Endothelial cell of umbilical vein (primary cell): ENCODE measurements around the gene PLK4. TPM values are rescaled to one million over a fixed set of nuclear protein-coding genes. Genes with fewer than 3 reads are reported as not detected.

Source experiments
- BruUV-seq: library from RNA; stranded (reverse); fragments of 400-500 nt; replicated peaks from 2 replicates; lab custom pipeline; 2021; lab: Mats Ljungman, UMichigan
- CTCF ChIA-PET: fragments of 300-600, 350-600 bp; sonication (Branson Sonifier 250); formaldehyde crosslinking; loops from one replicate; lab custom pipeline; 2021; ENCODE audit warnings: antibody characterized with exemption, inconsistent platforms; lab: Charles Lee
- POLR2A ChIA-PET: fragments of 300-600, 350-600 bp; sonication (Branson Sonifier 250); formaldehyde crosslinking; loops from one replicate; lab custom pipeline; 2021; ENCODE audit warnings: antibody characterized with exemption, inconsistent platforms; lab: Charles Lee
- DNase-seq: peaks from one replicate; pipeline ENCODE4 v3.0.0-alpha.2; 2011; ENCODE audit warnings: low read depth, low spot score
- FAIRE-seq: peaks from 2 replicates; lab custom pipeline; 2011; peaks lifted over from hg19 to GRCh38; lab: Jason Lieb, UNC
- H2AFZ ChIP-seq: 2 replicates; pipeline ENCODE4 v1.6.0; 2012; ENCODE audit warnings: low read depth, low read length, control low read depth, inconsistent platforms
- H3K27ac ChIP-seq: 2 replicates; pipeline ENCODE4 v1.5.1; 2011; ENCODE audit warnings: low read depth, mild to moderate bottlenecking, control low read depth, low read length, moderate library complexity; ENCODE audit not compliant: insufficient read depth
- H3K27me3 ChIP-seq, 2 experiments: 2 replicates each; pipeline versions ENCODE4 v1.6.0 to v1.6.1; 2011; ENCODE audit warnings: low read length in 2 of 2, mixed read lengths in 1 of 2; ENCODE audit not compliant: control insufficient read depth in 2 of 2, insufficient read depth in 2 of 2
- H3K36me3 ChIP-seq, 2 experiments: 2 replicates in 1 of 2; 3 replicates in 1 of 2; pipeline ENCODE4 v1.5.1; 2011; ENCODE audit warnings: low read length in 2 of 2, mild to moderate bottlenecking in 1 of 2, moderate library complexity in 1 of 2; ENCODE audit not compliant: control insufficient read depth in 2 of 2, insufficient read depth in 2 of 2; ENCODE audit errors: extremely low read depth in 1 of 2
- H3K4me1 ChIP-seq: 3 replicates; pipeline ENCODE4 v1.5.1; 2011; ENCODE audit warnings: mild to moderate bottlenecking, low read length; ENCODE audit not compliant: control insufficient read depth, insufficient read depth; ENCODE audit errors: extremely low read depth
- H3K4me2 ChIP-seq: 2 replicates; pipeline ENCODE4 v1.6.1; 2011; ENCODE audit warnings: low read length, control low read depth, mixed read lengths; ENCODE audit not compliant: insufficient read depth
- H3K4me3 ChIP-seq, 3 experiments: fragments of 200-600 bp in 1 of 3; sonication (generic), shearing (Covaris generic) in 1 of 3; replicated peaks in 1 of 3; 2 replicates each; pipeline ENCODE4 v1.5.1; 2011 to 2016; ENCODE audit warnings: control low read depth in 3 of 3, low read length in 3 of 3, mild to moderate bottlenecking in 2 of 3, inconsistent platforms in 1 of 3, low read depth in 1 of 3, moderate library complexity in 1 of 3; ENCODE audit not compliant: insufficient read depth in 1 of 3
- H3K79me2 ChIP-seq: 2 replicates; pipeline ENCODE4 v1.6.0; 2012; ENCODE audit warnings: low read length, inconsistent platforms; ENCODE audit not compliant: control insufficient read depth, insufficient read depth
- H3K9ac ChIP-seq: replicated peaks from 2 replicates; pipeline ENCODE3; 2011; ENCODE audit warnings: low read length, control low read depth; ENCODE audit not compliant: insufficient read depth; ENCODE audit errors: extremely low read depth
- H3K9me1 ChIP-seq: replicated peaks from 3 replicates; pipeline ENCODE4 v1.6.0; 2011; ENCODE audit warnings: mild to moderate bottlenecking, low read length; ENCODE audit not compliant: control insufficient read depth, insufficient read depth; ENCODE audit errors: extremely low read depth
- H3K9me3 ChIP-seq: replicated peaks from 2 replicates; pipeline ENCODE4 v1.5.1; 2012; ENCODE audit warnings: low read length, inconsistent platforms; ENCODE audit not compliant: control insufficient read depth, insufficient read depth
- H4K20me1 ChIP-seq: replicated peaks from 2 replicates; pipeline ENCODE3; 2011; ENCODE audit warnings: mild to moderate bottlenecking, low read length; ENCODE audit not compliant: control insufficient read depth, insufficient read depth; ENCODE audit errors: extremely low read depth
- EZH2 ChIP-seq: IDR thresholded peaks from 2 replicates; pipeline ENCODE4 v1.6.1; 2012; ENCODE audit warnings: borderline replicate concordance, low read depth, mild to moderate bottlenecking, moderate library complexity, low read length, inconsistent platforms; ENCODE audit not compliant: severe bottlenecking
- FOS ChIP-seq: IDR thresholded peaks from 2 replicates; pipeline ENCODE4 v1.6.1; 2011; ENCODE audit warnings: mild to moderate bottlenecking, low read length, moderate library complexity, borderline replicate concordance; ENCODE audit not compliant: insufficient read depth
- GATA2 ChIP-seq: IDR thresholded peaks from 2 replicates; pipeline ENCODE4 v1.7.0; 2011; ENCODE audit warnings: low read depth, mild to moderate bottlenecking, moderate library complexity, mixed read lengths, low read length; ENCODE audit not compliant: insufficient read length, insufficient read depth
- JUN ChIP-seq: IDR thresholded peaks from 2 replicates; pipeline ENCODE4 v1.6.1; 2011; ENCODE audit warnings: borderline replicate concordance, low read depth; ENCODE audit not compliant: insufficient read length, insufficient read depth
- MYC ChIP-seq: IDR thresholded peaks from one replicate; pipeline ENCODE4 v1.6.1; 2011; ENCODE audit warnings: mild to moderate bottlenecking, low read depth, low read length
- POLR2A ChIP-seq: IDR thresholded peaks from 2 replicates; pipeline ENCODE4 v1.6.1; 2012; ENCODE audit warnings: low read depth, mild to moderate bottlenecking, control low read depth, low read length
- POLR2AphosphoS5 ChIP-seq: IDR thresholded peaks from 2 replicates; pipeline ENCODE4 v1.6.1; 2012; ENCODE audit warnings: low read depth, mild to moderate bottlenecking, control low read depth, low read length, moderate library complexity; ENCODE audit not compliant: insufficient read depth
- dilution Hi-C: fragments of 300-500 bp; cut with MboI; formaldehyde crosslinking; loops from one replicate; pipeline ENCODE4 v1.15.0; 2019; ENCODE audit warnings: low sequenced_read_pairs; ENCODE audit not compliant: extremely low pct_ligation_motif_present
- intact Hi-C: fragments of 100-400 bp; cut with micrococcal nuclease; formaldehyde crosslinking; loops from one replicate; pipeline ENCODE4 v1.10.0; 2022
- polyA plus RNA-seq, 4 experiments: library from polyadenylated mRNA; depleted of rRNA in 3 of 4; stranded (reverse) in 3 of 4; unstranded in 1 of 4; fragments of >200 nt; gene quantifications; 2 replicates each; pipeline versions ENCODE4 v1.2.1 to v1.2.3, GENCODE V29; 2011 to 2012; ENCODE audit warnings: missing spikeins in 1 of 4
- total RNA-seq: library from RNA; stranded (reverse); gene quantifications from 2 replicates; pipeline ENCODE4 v1.2.3, GENCODE V29; 2021
- TF ChIP-seq, protein P1 (sequence below): IDR thresholded peaks from 2 replicates; pipeline ENCODE4 v1.6.1; 2011; ENCODE audit not compliant: insufficient read depth, insufficient read length
- TF ChIP-seq, protein P2 (sequence below), 2 donors: IDR thresholded peaks; 1 replicate in 1 of 2; 2 replicates in 1 of 2; pipeline ENCODE4 v1.5.1; 2011; ENCODE audit warnings: low read length in 2 of 2, mild to moderate bottlenecking in 2 of 2, moderate library complexity in 2 of 2, control low read depth in 1 of 2, inconsistent platforms in 1 of 2, low read depth in 1 of 2; ENCODE audit not compliant: insufficient read depth in 1 of 2; ENCODE audit errors: extremely low read depth in 1 of 2

Gene PLK4
- total and polyA plus RNA-seq, 2 donors (not counting 3 experiments of a cell fraction or from before 2014, with no cell fraction given) = 13.7 to 37.7 TPM

DNA sequence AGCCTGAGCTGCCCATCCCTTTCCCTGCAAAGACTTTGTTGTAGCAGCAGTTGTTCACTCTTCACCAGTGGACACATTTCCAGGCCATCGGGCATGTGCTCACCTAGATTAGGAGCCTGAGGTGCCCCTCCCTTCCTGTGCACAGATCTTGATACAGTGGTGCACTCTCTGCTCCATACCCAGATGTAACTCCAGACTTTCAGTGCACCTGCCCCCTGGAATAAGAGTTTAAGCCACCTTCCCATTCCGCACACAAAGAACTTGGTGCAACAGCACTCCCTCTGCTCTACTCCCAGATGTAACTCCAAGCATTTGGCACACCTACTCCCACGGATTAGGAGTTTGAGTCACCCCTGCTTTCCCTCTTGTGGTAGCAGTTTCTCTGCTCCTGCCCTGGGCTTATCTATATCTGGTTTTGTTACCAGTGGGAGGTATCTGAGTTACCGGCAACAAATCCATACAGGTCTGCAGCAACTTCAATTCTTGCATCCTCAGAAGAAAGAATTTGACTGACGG is 36.0 kb upstream of the PLK4 start:
- H3K27ac ChIP-seq = no peak overlapping the region
- no peaks in the 10 kb centered on the region for H3K36me3 ChIP-seq
- no peak overlapping the region for H3K4me3 ChIP-seq
- no peaks in the 10 kb centered on the region for H3K79me2 ChIP-seq
- TF ChIP-seq, protein P1, sequence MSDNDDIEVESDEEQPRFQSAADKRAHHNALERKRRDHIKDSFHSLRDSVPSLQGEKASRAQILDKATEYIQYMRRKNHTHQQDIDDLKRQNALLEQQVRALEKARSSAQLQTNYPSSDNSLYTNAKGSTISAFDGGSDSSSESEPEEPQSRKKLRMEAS = no peak
- TF ChIP-seq GATA2 (no peak), EZH2 (no peak), POLR2AphosphoS5 (no peak), POLR2A (no peak), JUN (no peak), FOS (no peak), MYC (no peak)
- TF ChIP-seq, protein P2, sequence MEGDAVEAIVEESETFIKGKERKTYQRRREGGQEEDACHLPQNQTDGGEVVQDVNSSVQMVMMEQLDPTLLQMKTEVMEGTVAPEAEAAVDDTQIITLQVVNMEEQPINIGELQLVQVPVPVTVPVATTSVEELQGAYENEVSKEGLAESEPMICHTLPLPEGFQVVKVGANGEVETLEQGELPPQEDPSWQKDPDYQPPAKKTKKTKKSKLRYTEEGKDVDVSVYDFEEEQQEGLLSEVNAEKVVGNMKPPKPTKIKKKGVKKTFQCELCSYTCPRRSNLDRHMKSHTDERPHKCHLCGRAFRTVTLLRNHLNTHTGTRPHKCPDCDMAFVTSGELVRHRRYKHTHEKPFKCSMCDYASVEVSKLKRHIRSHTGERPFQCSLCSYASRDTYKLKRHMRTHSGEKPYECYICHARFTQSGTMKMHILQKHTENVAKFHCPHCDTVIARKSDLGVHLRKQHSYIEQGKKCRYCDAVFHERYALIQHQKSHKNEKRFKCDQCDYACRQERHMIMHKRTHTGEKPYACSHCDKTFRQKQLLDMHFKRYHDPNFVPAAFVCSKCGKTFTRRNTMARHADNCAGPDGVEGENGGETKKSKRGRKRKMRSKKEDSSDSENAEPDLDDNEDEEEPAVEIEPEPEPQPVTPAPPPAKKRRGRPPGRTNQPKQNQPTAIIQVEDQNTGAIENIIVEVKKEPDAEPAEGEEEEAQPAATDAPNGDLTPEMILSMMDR (IDR thresholded peaks at IDR 0.05; ENCODE audit: extremely low read depth in 1 of 2, insufficient read depth in 1 of 2, low read depth in 1 of 2, low read length in 2 of 2) = no peak
- no peaks in the 10 kb centered on the region for H4K20me1 ChIP-seq
- no peak overlapping the region for H2AFZ ChIP-seq
- no peak for DNase-seq
- no peak overlapping the region for H3K9ac ChIP-seq
- no peaks in the 10 kb centered on the region for H3K9me3 ChIP-seq
- dilution Hi-C loops = no loop called here
- ChIA-PET CTCF (no interaction called here), POLR2A (no interaction called here)
- no peak for FAIRE-seq
- H3K4me1 ChIP-seq = no peaks in the 10 kb centered on the region
- no peaks in the 10 kb centered on the region for H3K9me1 ChIP-seq
- intact Hi-C loops = no loop called here
- no peak overlapping the region for H3K4me2 ChIP-seq
- H3K27me3 ChIP-seq = no peaks in the 10 kb centered on the region
- BruUV-seq = no TSS peak
